Endodermal cell (in vitro differentiated cells): ENCODE measurements around the gene GRM4. TPM values are rescaled to one million over a fixed set of nuclear protein-coding genes. Genes with fewer than 3 reads are reported as not detected.

Experiments used
- DNase-seq: peaks from one replicate; pipeline ENCODE4 v3.0.0-alpha.2; 2017
- H3K27ac ChIP-seq: 2 replicates; pipeline ENCODE4 v1.5.1; 2013; ENCODE audit warnings: mild to moderate bottlenecking, low read depth, low read length, moderate library complexity
- H3K27me3 ChIP-seq: 2 replicates; pipeline ENCODE4 v1.6.1; 2013; ENCODE audit warnings: mild to moderate bottlenecking, low read length, moderate library complexity; ENCODE audit not compliant: insufficient read depth, control insufficient read depth, poor library complexity, severe bottlenecking
- H3K36me3 ChIP-seq: 2 replicates; pipeline ENCODE4 v1.7.0; 2013; ENCODE audit warnings: mild to moderate bottlenecking, low read length, moderate library complexity; ENCODE audit not compliant: control insufficient read depth, insufficient read depth
- H3K4me1 ChIP-seq: one replicate; pipeline ENCODE4 v1.7.0; 2013; ENCODE audit warnings: low read length; ENCODE audit not compliant: control insufficient read depth, insufficient read depth
- H3K4me3 ChIP-seq: 2 replicates; pipeline ENCODE4 v1.5.1; 2013; ENCODE audit warnings: mild to moderate bottlenecking, low read length, moderate library complexity
- H3K9ac ChIP-seq: 2 replicates; pipeline ENCODE4 v1.6.1; 2013; ENCODE audit warnings: mild to moderate bottlenecking, low read length, moderate library complexity; ENCODE audit not compliant: poor library complexity, severe bottlenecking; ENCODE audit errors: extremely low read depth
- H3K9me3 ChIP-seq: 2 replicates; pipeline ENCODE4 v1.6.1; 2013; ENCODE audit warnings: mild to moderate bottlenecking, low read length, moderate library complexity; ENCODE audit not compliant: control insufficient read depth
- H3K27ac Mint-ChIP-seq: 2 replicates; pipeline ENCODE4 v1.8.0; 2020; ENCODE audit warnings: mixed read lengths
- H3K27me3 Mint-ChIP-seq: 2 replicates; pipeline ENCODE4 v1.8.0; 2021; ENCODE audit warnings: mild to moderate bottlenecking, mixed read lengths; ENCODE audit not compliant: insufficient read depth
- H3K36me3 Mint-ChIP-seq: 2 replicates; pipeline ENCODE4 v1.8.0; 2020; ENCODE audit warnings: low read depth, mixed read lengths
- H3K4me1 Mint-ChIP-seq: 2 replicates; pipeline ENCODE4 v1.8.0; 2020; ENCODE audit warnings: mixed read lengths
- H3K4me3 Mint-ChIP-seq: 2 replicates; pipeline ENCODE4 v1.8.0; 2020; ENCODE audit warnings: mild to moderate bottlenecking, moderate library complexity, mixed read lengths
- H3K9me3 Mint-ChIP-seq: 2 replicates; pipeline ENCODE4 v1.8.0; 2020; ENCODE audit warnings: mild to moderate bottlenecking, mixed read lengths
- CTCF ChIP-seq: fragments of 200-600 bp; sonication (generic); conservative IDR thresholded peaks from 2 replicates; pipeline ENCODE4 v1.5.0; 2021; ENCODE audit warnings: antibody characterized with exemption, mild to moderate bottlenecking
- WGBS, 2 experiments: methylation state at CpG; one replicate each; pipeline versions ENCODE4 v1.1.5 to v1.1.7; 2013; ENCODE audit warnings: missing lambda C conversion rate in 2 of 2, mixed read lengths in 1 of 2; ENCODE audit not compliant: insufficient coverage in 1 of 2, insufficient read length in 1 of 2; 5-methylcytosine and 5-hydroxymethylcytosine counted together
- total RNA-seq, 2 donors: library from RNA; stranded (reverse); fragmentation: NEBNext Ultra II Directional in 1 of 2; extraction: Animal tissue kit (Norgen Biotek cat#: 25700) in 1 of 2; gene quantifications; 2 replicates in 1 of 2; 3 replicates in 1 of 2; pipeline ENCODE4 v1.2.1, GENCODE V29; 2021

GRM4 gene
- total RNA-seq, 2 donors from 2014 or later, result 3.1 to 9.1 TPM

- DNase-seq, result no peak
- Histone ChIP-seq H3K36me3 (no peaks in the 10 kb centered on the region), H3K4me1 (no peaks in the 10 kb centered on the region), H3K9ac (no peak overlapping the region), H3K4me3 (no peak overlapping the region), H3K27me3 (no peaks in the 10 kb centered on the region), H3K9me3 (no peaks in the 10 kb centered on the region), H3K27ac (no peak overlapping the region)
- H3K4me3 Mint-ChIP-seq, result no peak overlapping the region
- TF ChIP-seq CTCF, result no peak
- no peaks in the 10 kb centered on the region for H3K27me3 Mint-ChIP-seq
- H3K4me1 Mint-ChIP-seq, result no peaks in the 10 kb centered on the region
- no peaks in the 10 kb centered on the region for H3K36me3 Mint-ChIP-seq
- WGBS, 2 experiments, result 82 to 90% methylated on average over 5 to 9 of the region's 9 CpGs
- H3K27ac Mint-ChIP-seq, result no peak overlapping the region
- H3K9me3 Mint-ChIP-seq, result no peaks in the 10 kb centered on the region
Observed at GRCh38 chr6:34172961-34173775, 27.3 kb upstream of the GRM4 start.

- H3K36me3 Mint-ChIP-seq, result no peaks in the 10 kb centered on the region
- Histone ChIP-seq H3K9me3 (no peaks in the 10 kb centered on the region), H3K4me3 (no peak overlapping the region), H3K9ac (no peak overlapping the region), H3K27ac (no peak overlapping the region), H3K27me3 (no peaks in the 10 kb centered on the region), H3K36me3 (no peaks in the 10 kb centered on the region), H3K4me1 (no peaks in the 10 kb centered on the region)
- H3K4me1 Mint-ChIP-seq, result no peaks in the 10 kb centered on the region
- no peak overlapping the region for H3K4me3 Mint-ChIP-seq
- 90 to 93% methylated on average over 3 to 4 of the region's 4 CpGs for WGBS, 2 experiments
- peaks cover 11% of the 10 kb centered on the region for H3K27me3 Mint-ChIP-seq
- H3K27ac Mint-ChIP-seq, result no peak overlapping the region
- H3K9me3 Mint-ChIP-seq, result no peaks in the 10 kb centered on the region
- no peak for DNase-seq
- TF ChIP-seq CTCF, result no peak
Observed at GRCh38 chr6:34170346-34170745, 24.5 kb upstream of the GRM4 start.

DNA sequence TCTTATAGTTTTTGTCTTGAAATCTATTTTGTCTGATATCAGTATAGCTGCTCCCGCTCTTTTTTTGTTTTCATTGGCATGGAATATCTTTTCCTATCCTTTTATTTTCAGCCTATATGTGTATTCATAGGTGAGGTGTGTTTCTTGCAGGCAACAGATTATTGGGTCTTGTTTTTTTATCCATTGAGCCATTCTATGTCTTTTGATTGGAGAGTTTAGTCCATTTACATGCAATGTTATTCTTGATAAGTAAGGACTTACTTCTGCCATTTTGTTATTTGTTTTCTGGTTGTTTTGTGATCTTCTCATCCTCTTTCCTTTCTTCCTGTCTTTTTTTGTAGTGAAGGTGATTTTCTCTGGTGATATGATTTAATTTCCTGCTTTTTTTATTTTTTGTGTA lies 24.0 kb upstream of the GRM4 start:
- TF ChIP-seq CTCF, result no peak
- Histone ChIP-seq H3K36me3 (no peaks in the 10 kb centered on the region), H3K9me3 (no peaks in the 10 kb centered on the region), H3K9ac (no peak overlapping the region), H3K27me3 (no peaks in the 10 kb centered on the region), H3K27ac (no peak overlapping the region), H3K4me1 (no peaks in the 10 kb centered on the region), H3K4me3 (no peak overlapping the region)
- Mint-ChIP-seq H3K27ac (no peak overlapping the region), H3K36me3 (no peaks in the 10 kb centered on the region), H3K27me3 (peaks cover 13% of the 10 kb centered on the region), H3K4me3 (no peak overlapping the region), H3K4me1 (no peaks in the 10 kb centered on the region), H3K9me3 (no peaks in the 10 kb centered on the region)
- WGBS, 2 experiments, result no CpG with 5 or more reads among the region's 1 CpG
- no peak for DNase-seq
